SK-N-SH treated with all-trans-retinoic acid at 6 μM for 48 hours (cell line): Measurements from ENCODE around the gene ST6GALNAC5.

Experiments
- ESRRG ChIP-seq: fragments of 250-450 bp; sonication (Bioruptor Pico); IDR thresholded peaks from 2 replicates; pipeline ENCODE4 v1.6.1; 2021; ENCODE audit warnings: mild to moderate bottlenecking
- PATZ1 ChIP-seq: fragments of 250-450 bp; sonication (Bioruptor Pico); IDR thresholded peaks from 2 replicates; pipeline ENCODE4 v1.8.0; 2020; ENCODE audit warnings: mild to moderate bottlenecking, moderate library complexity, borderline replicate concordance
- ZFP3 ChIP-seq: fragments of 250-450 bp; sonication (Bioruptor Pico); IDR thresholded peaks from 2 replicates; pipeline ENCODE4 v1.5.0; 2020; ENCODE audit warnings: mild to moderate bottlenecking, moderate library complexity
- ZFP30 ChIP-seq: fragments of 450-650 bp; formaldehyde crosslinking; IDR thresholded peaks from 2 replicates; pipeline ENCODE4 v1.5.0; 2022; ENCODE audit warnings: mild to moderate bottlenecking, moderate library complexity
- ZNF565 ChIP-seq: fragments of 450-650 bp; formaldehyde crosslinking; conservative IDR thresholded peaks from 2 replicates; pipeline ENCODE4 v1.5.0; 2020; ENCODE audit warnings: low read depth, mild to moderate bottlenecking, moderate library complexity

- TF ChIP-seq ESRRG (CRISPR knock-in tag) (no peak), ZNF565 (CRISPR knock-in tag) (no peak), PATZ1 (no peak), ZFP3 (CRISPR knock-in tag) (no peak), ZFP30 (CRISPR knock-in tag) (no peak)
Measured at GRCh38 chr1:77039111-77039510, 171.8 kb downstream of the ST6GALNAC5 start.
